ENCODE measurements around the gene ELMO2.

ELMO2 gene

DNA sequence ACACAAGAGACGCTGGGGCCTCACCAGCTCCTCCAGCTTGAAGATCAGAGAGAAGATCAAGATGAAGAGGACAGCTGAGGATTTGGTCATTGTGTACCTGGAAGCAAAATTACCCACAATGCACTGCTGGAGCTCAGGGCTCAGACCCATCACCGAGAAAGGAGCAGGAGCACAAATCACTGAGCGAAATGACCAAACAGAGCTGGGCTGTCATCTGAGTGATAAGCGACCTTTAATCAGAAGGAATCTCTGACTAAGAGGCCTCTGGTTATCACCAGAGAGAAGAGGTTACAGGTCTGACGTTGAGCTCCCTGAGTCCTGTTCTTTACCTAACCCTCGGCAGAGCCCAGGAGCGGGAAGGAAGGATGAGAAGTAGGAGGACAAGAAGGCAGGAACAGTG, 50.6 kb downstream of the ELMO2 start:
- no peak for TF ChIP-seq RARB (CRISPR knock-in tag; IDR thresholded peaks at IDR 0.05)
- TF ChIP-seq ZNF565 (CRISPR knock-in tag; conservative IDR thresholded peaks at IDR 0.05; ENCODE audit: low read depth), result no peak
- TF ChIP-seq GLIS3 (CRISPR knock-in tag; IDR thresholded peaks at IDR 0.05), result no peak
- TF ChIP-seq, protein P1, sequence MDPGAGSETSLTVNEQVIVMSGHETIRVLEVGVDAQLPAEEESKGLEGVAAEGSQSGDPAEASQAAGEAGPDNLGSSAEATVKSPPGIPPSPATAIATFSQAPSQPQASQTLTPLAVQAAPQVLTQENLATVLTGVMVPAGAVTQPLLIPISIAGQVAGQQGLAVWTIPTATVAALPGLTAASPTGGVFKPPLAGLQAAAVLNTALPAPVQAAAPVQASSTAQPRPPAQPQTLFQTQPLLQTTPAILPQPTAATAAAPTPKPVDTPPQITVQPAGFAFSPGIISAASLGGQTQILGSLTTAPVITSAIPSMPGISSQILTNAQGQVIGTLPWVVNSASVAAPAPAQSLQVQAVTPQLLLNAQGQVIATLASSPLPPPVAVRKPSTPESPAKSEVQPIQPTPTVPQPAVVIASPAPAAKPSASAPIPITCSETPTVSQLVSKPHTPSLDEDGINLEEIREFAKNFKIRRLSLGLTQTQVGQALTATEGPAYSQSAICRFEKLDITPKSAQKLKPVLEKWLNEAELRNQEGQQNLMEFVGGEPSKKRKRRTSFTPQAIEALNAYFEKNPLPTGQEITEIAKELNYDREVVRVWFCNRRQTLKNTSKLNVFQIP (CRISPR knock-in tag; IDR thresholded peaks at IDR 0.05; ENCODE audit: borderline replicate concordance, low read depth), result no peak
- no peak for ATAC-seq

DNA sequence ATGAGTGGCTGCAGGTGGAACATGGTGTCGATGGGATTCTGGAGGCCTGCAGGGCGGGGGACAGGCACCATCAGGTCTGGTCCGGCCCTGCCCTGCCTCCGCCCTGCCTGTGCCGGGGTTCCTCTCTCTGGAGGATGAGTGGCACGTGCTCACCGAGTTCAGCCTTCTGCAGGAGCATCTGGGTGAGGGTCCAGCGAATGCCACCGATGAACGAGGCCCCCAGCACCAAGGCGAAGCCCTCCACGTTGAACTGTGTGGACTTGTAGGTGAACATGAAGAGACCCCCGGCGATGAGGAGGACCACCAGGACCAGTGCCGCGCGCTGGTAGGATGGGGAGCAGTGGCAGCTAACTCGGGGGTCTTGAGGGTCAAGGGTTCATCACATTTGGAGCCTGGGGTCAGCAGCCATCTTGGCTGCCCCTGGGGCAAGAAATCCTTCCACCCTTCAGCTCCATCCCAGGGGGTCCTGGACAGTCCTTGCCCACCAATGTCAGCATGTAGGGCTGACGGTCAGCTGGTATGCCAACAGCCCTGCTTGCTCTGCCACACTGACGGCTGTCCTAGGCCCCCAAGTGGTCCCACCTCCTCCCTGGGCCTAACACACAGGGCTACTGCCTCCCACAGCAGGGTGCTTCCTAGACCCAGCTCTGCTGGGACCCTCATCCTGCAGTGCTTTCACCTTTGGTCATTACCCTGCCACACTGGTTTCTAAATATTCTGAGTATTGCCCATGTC, 51.3 kb downstream of the ELMO2 start:
- no peak for TF ChIP-seq TCF4 (CRISPR knock-in tag; IDR thresholded peaks at IDR 0.05; ENCODE audit: borderline replicate concordance)
- no peak for ATAC-seq

DNA sequence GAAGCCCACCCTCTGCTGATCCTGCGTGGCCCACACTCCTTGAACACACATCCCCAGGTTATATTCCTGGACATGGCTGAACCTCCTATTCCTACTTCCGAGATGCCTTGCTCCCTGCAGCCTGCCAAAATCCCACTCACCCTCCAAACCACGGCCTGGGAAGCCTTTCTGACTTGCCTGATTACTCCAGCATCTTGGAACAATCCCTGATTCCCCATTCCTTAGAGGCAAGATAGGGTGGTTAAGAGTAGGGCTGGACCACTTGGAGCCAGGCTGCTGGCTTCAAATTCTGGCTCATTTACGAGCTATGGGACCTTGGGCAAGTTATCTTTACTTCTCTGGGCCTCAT, 52.2 kb downstream of the ELMO2 start:
- TF ChIP-seq, protein P2, sequence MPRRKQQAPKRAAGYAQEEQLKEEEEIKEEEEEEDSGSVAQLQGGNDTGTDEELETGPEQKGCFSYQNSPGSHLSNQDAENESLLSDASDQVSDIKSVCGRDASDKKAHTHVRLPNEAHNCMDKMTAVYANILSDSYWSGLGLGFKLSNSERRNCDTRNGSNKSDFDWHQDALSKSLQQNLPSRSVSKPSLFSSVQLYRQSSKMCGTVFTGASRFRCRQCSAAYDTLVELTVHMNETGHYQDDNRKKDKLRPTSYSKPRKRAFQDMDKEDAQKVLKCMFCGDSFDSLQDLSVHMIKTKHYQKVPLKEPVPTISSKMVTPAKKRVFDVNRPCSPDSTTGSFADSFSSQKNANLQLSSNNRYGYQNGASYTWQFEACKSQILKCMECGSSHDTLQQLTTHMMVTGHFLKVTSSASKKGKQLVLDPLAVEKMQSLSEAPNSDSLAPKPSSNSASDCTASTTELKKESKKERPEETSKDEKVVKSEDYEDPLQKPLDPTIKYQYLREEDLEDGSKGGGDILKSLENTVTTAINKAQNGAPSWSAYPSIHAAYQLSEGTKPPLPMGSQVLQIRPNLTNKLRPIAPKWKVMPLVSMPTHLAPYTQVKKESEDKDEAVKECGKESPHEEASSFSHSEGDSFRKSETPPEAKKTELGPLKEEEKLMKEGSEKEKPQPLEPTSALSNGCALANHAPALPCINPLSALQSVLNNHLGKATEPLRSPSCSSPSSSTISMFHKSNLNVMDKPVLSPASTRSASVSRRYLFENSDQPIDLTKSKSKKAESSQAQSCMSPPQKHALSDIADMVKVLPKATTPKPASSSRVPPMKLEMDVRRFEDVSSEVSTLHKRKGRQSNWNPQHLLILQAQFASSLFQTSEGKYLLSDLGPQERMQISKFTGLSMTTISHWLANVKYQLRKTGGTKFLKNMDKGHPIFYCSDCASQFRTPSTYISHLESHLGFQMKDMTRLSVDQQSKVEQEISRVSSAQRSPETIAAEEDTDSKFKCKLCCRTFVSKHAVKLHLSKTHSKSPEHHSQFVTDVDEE (CRISPR knock-in tag; IDR thresholded peaks at IDR 0.05), result no peak
- TF ChIP-seq, protein P3, sequence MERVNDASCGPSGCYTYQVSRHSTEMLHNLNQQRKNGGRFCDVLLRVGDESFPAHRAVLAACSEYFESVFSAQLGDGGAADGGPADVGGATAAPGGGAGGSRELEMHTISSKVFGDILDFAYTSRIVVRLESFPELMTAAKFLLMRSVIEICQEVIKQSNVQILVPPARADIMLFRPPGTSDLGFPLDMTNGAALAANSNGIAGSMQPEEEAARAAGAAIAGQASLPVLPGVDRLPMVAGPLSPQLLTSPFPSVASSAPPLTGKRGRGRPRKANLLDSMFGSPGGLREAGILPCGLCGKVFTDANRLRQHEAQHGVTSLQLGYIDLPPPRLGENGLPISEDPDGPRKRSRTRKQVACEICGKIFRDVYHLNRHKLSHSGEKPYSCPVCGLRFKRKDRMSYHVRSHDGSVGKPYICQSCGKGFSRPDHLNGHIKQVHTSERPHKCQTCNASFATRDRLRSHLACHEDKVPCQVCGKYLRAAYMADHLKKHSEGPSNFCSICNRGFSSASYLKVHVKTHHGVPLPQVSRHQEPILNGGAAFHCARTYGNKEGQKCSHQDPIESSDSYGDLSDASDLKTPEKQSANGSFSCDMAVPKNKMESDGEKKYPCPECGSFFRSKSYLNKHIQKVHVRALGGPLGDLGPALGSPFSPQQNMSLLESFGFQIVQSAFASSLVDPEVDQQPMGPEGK (CRISPR knock-in tag; IDR thresholded peaks at IDR 0.05; ENCODE audit: borderline replicate concordance), result no peak
- TF ChIP-seq CSDC2 (CRISPR knock-in tag; IDR thresholded peaks at IDR 0.05), result no peak
- no peak for TF ChIP-seq GLIS3 (CRISPR knock-in tag; IDR thresholded peaks at IDR 0.05)
- no peak for TF ChIP-seq ZC3H10 (CRISPR knock-in tag; IDR thresholded peaks at IDR 0.05)
- TF ChIP-seq ARNTL (CRISPR knock-in tag; IDR thresholded peaks at IDR 0.05; ENCODE audit: borderline replicate concordance, low read depth), result no peak
- TF ChIP-seq, protein P1 (CRISPR knock-in tag; IDR thresholded peaks at IDR 0.05; ENCODE audit: borderline replicate concordance, low read depth), result no peak
- no peak for TF ChIP-seq ZNF565 (CRISPR knock-in tag; conservative IDR thresholded peaks at IDR 0.05; ENCODE audit: low read depth)
- TF ChIP-seq RARB (CRISPR knock-in tag; IDR thresholded peaks at IDR 0.05), result no peak
- TF ChIP-seq ZNF8 (CRISPR knock-in tag; IDR thresholded peaks at IDR 0.05), result no peak
- TF ChIP-seq, protein P4, sequence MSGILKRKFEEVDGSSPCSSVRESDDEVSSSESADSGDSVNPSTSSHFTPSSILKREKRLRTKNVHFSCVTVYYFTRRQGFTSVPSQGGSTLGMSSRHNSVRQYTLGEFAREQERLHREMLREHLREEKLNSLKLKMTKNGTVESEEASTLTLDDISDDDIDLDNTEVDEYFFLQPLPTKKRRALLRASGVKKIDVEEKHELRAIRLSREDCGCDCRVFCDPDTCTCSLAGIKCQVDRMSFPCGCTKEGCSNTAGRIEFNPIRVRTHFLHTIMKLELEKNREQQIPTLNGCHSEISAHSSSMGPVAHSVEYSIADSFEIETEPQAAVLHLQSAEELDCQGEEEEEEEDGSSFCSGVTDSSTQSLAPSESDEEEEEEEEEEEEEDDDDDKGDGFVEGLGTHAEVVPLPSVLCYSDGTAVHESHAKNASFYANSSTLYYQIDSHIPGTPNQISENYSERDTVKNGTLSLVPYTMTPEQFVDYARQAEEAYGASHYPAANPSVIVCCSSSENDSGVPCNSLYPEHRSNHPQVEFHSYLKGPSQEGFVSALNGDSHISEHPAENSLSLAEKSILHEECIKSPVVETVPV (CRISPR knock-in tag; IDR thresholded peaks at IDR 0.05), result no peak
- no peak for TF ChIP-seq TOX (CRISPR knock-in tag; IDR thresholded peaks at IDR 0.05; ENCODE audit: borderline replicate concordance)
- no peak for TF ChIP-seq OSR1 (CRISPR knock-in tag; IDR thresholded peaks at IDR 0.05)
- no peak for TF ChIP-seq BACH2 (CRISPR knock-in tag; IDR thresholded peaks at IDR 0.05; ENCODE audit: borderline replicate concordance)
- TF ChIP-seq, protein P5, sequence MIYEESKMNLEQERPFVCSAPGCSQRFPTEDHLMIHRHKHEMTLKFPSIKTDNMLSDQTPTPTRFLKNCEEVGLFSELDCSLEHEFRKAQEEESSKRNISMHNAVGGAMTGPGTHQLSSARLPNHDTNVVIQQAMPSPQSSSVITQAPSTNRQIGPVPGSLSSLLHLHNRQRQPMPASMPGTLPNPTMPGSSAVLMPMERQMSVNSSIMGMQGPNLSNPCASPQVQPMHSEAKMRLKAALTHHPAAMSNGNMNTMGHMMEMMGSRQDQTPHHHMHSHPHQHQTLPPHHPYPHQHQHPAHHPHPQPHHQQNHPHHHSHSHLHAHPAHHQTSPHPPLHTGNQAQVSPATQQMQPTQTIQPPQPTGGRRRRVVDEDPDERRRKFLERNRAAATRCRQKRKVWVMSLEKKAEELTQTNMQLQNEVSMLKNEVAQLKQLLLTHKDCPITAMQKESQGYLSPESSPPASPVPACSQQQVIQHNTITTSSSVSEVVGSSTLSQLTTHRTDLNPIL (CRISPR knock-in tag; IDR thresholded peaks at IDR 0.05; ENCODE audit: low read depth), result no peak
- TF ChIP-seq ZFP30 (CRISPR knock-in tag; IDR thresholded peaks at IDR 0.05), result no peak
- no peak for TF ChIP-seq PPARA (CRISPR knock-in tag; IDR thresholded peaks at IDR 0.05; ENCODE audit: borderline replicate concordance)
- ATAC-seq, result no peak

Measured in SK-N-SH treated with all-trans-retinoic acid at 6 μM for 48 hours (cell line).